ENCODE results near the gene SPO11. TPM values are rescaled to one million over a fixed set of nuclear protein-coding genes. Genes with fewer than 3 reads are reported as not detected.

The SPO11 gene
- total and polyA plus RNA-seq, 3 donors from 2014 or later = 5.9 to 13.8 (median 12.3) TPM

- Histone ChIP-seq H3K27ac (no peak overlapping the region), H3K36me3 (ENCODE audit: low read depth, missing control alignments) (no peaks in the 10 kb centered on the region), H3K4me3 (no peak overlapping the region), H3K27me3 (no peaks in the 10 kb centered on the region), H3K9me3 (no peaks in the 10 kb centered on the region), H3K4me1 (no peaks in the 10 kb centered on the region)
- TF ChIP-seq POLR2A (IDR thresholded peaks at IDR 0.05) = no peak
- TF ChIP-seq, protein P1, sequence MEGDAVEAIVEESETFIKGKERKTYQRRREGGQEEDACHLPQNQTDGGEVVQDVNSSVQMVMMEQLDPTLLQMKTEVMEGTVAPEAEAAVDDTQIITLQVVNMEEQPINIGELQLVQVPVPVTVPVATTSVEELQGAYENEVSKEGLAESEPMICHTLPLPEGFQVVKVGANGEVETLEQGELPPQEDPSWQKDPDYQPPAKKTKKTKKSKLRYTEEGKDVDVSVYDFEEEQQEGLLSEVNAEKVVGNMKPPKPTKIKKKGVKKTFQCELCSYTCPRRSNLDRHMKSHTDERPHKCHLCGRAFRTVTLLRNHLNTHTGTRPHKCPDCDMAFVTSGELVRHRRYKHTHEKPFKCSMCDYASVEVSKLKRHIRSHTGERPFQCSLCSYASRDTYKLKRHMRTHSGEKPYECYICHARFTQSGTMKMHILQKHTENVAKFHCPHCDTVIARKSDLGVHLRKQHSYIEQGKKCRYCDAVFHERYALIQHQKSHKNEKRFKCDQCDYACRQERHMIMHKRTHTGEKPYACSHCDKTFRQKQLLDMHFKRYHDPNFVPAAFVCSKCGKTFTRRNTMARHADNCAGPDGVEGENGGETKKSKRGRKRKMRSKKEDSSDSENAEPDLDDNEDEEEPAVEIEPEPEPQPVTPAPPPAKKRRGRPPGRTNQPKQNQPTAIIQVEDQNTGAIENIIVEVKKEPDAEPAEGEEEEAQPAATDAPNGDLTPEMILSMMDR (IDR thresholded peaks at IDR 0.05) = no peak
- DNase-seq = no peak
- WGBS, 2 donors = 89 to 93% methylated on average over 10 of the region's 10 CpGs
- intact Hi-C loops (cut with DNase I; ENCODE audit: low total_unique reads) = no loop called here
Observed at GRCh38 chr20:57375652-57376230, 46.1 kb downstream of the SPO11 start.

DNA sequence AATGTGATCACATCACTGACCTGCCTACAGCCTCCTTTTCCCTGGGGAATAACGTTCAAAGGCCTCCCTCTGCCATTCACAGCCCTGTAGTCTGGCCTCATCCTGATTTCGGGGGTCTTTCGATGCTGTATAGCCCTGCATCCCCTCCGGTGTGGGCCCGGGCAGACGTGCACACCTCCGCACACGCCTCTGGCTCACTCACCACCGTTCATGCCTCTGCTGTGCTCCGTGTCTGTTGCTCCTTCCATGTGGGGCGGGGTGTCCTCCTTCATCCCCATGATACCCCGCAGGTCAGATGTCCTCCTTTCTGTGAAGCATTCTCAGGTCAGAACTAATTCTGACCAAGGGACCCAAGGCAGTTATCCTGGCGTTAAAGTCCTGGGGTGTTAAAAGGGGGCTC, 47.7 kb downstream of the SPO11 start:
- TF ChIP-seq, protein P1 (IDR thresholded peaks at IDR 0.05) = no peak
- no peak for TF ChIP-seq POLR2A (IDR thresholded peaks at IDR 0.05)
- Histone ChIP-seq H3K4me3 (no peak overlapping the region), H3K27me3 (no peaks in the 10 kb centered on the region), H3K9me3 (no peaks in the 10 kb centered on the region), H3K27ac (no peak overlapping the region), H3K36me3 (ENCODE audit: low read depth, missing control alignments) (no peaks in the 10 kb centered on the region), H3K4me1 (no peaks in the 10 kb centered on the region)
- DNase-seq = no peak
- 67 to 78% methylated on average over 8 to 13 of the region's 13 CpGs for WGBS, 2 donors
- intact Hi-C loops (cut with DNase I; ENCODE audit: low total_unique reads) = no loop called here

DNA sequence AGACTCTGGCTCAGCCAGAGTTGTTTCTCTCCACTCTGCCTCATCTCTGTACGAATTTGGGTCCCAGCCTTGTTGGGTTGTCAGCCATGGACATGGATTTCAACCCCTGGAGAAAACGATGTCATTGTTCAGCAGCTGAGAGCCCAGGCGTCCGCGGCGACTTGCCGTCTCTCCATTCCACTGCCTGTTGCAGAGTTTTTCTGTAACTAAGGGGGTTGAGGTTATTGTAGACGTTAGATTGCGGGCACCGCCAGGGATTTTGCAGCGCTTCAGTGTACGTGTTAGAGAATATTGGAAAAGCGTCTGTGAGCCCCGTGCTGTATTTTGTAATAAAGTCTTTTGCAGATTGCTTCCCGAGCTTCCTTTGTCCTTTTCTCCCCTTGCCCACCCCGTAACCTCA, 48.5 kb downstream of the SPO11 start:
- no peaks in the 10 kb centered on the region for H3K36me3 ChIP-seq (ENCODE audit: low read depth, missing control alignments)
- intact Hi-C loops (cut with DNase I; ENCODE audit: low total_unique reads) = no loop called here
- 85 to 88% methylated on average over 16 of the region's 16 CpGs for WGBS, 2 donors
- H3K4me1 ChIP-seq = no peaks in the 10 kb centered on the region
- TF ChIP-seq, protein P1 (IDR thresholded peaks at IDR 0.05) = no peak
- TF ChIP-seq POLR2A (IDR thresholded peaks at IDR 0.05) = no peak
- no peak overlapping the region for H3K27ac ChIP-seq
- no peaks in the 10 kb centered on the region for H3K27me3 ChIP-seq
- DNase-seq = no peak
- no peak overlapping the region for H3K4me3 ChIP-seq
- no peaks in the 10 kb centered on the region for H3K9me3 ChIP-seq

DNA sequence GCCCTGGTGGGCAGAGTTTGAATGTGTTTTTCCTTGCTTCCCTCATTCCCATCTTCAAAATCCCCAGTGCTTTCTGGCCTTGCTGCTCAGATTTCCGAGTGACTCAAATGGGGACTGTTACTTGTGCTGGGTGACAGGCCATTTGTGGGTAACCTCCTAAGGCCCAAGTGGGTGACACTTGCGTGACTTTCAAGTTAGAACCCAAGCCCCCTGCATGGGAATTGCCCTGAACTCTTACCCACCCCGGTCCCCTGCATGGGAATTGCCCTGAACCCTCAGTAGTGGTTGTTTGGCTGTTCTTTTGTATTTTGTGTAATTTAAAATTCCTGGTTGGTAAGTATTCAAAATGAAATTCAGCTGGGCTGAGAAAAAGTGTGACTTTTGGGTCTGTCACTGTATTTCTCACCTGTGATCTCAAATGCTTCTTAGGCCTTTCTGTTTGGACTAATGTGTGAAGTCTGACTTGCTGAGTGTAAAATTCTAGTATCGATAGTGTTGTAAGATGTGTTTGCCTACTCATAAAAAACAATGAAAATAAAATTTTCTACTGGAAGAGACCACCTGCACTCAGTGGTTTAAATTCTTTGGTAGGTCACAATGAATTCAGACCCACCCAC, 49.2 kb downstream of the SPO11 start:
- no peak for DNase-seq
- H3K4me1 ChIP-seq = no peaks in the 10 kb centered on the region
- no peaks in the 10 kb centered on the region for H3K9me3 ChIP-seq
- intact Hi-C loops (cut with DNase I; ENCODE audit: low total_unique reads) = no loop called here
- no peak overlapping the region for H3K4me3 ChIP-seq
- 88 to 93% methylated on average over 4 of the region's 4 CpGs for WGBS, 2 donors
- H3K36me3 ChIP-seq (ENCODE audit: low read depth, missing control alignments) = no peaks in the 10 kb centered on the region
- no peak overlapping the region for H3K27ac ChIP-seq
- H3K27me3 ChIP-seq = no peaks in the 10 kb centered on the region
- no peak for TF ChIP-seq POLR2A (IDR thresholded peaks at IDR 0.05)
- TF ChIP-seq, protein P1 (IDR thresholded peaks at IDR 0.05) = no peak

DNA sequence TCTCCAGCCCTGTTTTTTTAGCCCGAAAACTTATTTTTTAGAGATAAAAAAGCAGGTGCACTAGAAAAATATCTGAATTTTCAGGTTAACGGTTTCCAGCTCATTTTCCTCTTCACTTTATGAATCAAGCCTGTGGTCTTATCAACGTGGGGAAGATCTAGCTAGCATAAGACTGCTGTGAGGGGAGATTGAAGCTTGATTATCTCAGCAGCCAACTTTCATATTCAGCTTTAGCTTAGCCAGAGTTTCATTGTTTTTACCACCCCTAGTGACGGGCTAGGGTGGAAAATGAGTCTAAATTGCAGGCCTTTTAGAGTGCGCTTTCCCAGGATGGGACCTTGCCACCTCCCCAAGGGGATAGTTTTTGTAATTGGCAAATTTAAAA, 49.7 kb downstream of the SPO11 start:
- Histone ChIP-seq H3K9me3 (no peaks in the 10 kb centered on the region), H3K36me3 (ENCODE audit: low read depth, missing control alignments) (no peaks in the 10 kb centered on the region), H3K27ac (no peak overlapping the region), H3K27me3 (no peaks in the 10 kb centered on the region), H3K4me3 (no peak overlapping the region), H3K4me1 (no peaks in the 10 kb centered on the region)
- no peak for DNase-seq
- TF ChIP-seq POLR2A (IDR thresholded peaks at IDR 0.05) = no peak
- TF ChIP-seq, protein P1 (IDR thresholded peaks at IDR 0.05) = no peak
- 75 to 81% methylated on average over 5 of the region's 5 CpGs for WGBS, 2 donors
- intact Hi-C loops (cut with DNase I; ENCODE audit: low total_unique reads) = no loop called here

Data from testis (tissue), 3 donors.